NB4 (cell line): Measurements from ENCODE around the gene ING4.

ENCODE experiments used
- CTCF ChIP-seq: IDR thresholded peaks from one replicate; pipeline ENCODE4 v1.5.1; 2012; ENCODE audit warnings: low read depth, low read length
- MAX ChIP-seq: IDR thresholded peaks from 2 replicates; pipeline ENCODE4 v1.6.1; 2011; ENCODE audit warnings: low read depth, low read length
- MYC ChIP-seq: IDR thresholded peaks from 2 replicates; pipeline ENCODE4 v1.6.1; 2011; ENCODE audit warnings: low read depth, low read length
- POLR2A ChIP-seq: IDR thresholded peaks from 2 replicates; pipeline ENCODE4 v1.6.1; 2011; ENCODE audit warnings: mild to moderate bottlenecking; ENCODE audit not compliant: insufficient read length; ENCODE audit errors: extremely low read depth

DNA sequence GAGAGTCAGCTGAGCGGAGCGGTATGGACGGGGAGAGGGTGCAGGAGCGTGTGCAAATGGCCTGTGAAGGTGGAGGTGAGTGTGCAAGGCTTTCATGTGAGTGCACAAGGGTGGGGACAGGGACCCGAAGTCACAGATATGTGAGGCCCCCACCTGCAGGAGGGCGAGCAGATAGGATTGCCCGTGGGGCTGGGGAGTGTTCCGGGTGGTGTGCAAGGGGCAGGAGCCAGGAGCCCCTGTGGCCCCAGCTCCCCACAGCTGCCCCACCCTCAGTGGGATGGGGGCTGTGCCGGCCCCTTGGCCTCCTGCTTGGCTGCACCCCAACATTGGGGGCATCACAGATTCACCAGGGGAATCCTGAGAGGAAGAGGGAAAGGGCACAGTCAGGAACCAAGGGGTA, 31.8 kb upstream of the ING4 start:
- TF ChIP-seq CTCF (no peak), POLR2A (no peak), MAX (no peak), MYC (no peak)
